ENCODE measurements around the gene IYD.
"Not testable (repeated sequence)": the region's sequence is repeated elsewhere in the genome, so short reads cannot be mapped to it uniquely, and the experiment has no call there.

DNA sequence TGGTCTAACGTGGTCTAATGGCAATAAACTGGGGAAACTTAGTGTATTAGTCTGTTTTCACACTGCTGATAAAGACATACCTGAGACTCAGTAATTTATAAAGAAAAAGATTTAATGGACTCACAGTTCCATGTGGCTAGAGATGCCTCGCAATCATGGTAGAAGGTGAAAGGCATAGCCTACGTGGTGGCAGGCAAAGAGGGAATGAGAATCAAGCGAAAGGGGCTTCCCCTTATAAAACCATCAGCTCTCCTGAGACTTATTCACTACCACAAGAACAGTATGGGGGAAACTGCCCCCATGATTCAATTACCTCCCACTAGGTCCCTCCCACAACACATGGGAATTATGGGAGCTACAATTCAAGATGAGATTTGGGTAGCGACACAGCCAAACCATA, 5.5 kb downstream of the IYD start:
- not testable (repeated sequence) for TF ChIP-seq USF2 (IDR thresholded peaks at IDR 0.05); RCOR1 (IDR thresholded peaks at IDR 0.05; ENCODE audit: low read depth, low read length); MAFK (IDR thresholded peaks at IDR 0.05; ENCODE audit: partially characterized antibody); EP300 (IDR thresholded peaks at IDR 0.05); POLR2A (IDR thresholded peaks at IDR 0.05; ENCODE audit: low read length); CTCF (IDR thresholded peaks at IDR 0.05); REST (IDR thresholded peaks at IDR 0.05); HMGXB4 (CRISPR knock-in tag; IDR thresholded peaks at IDR 0.05; ENCODE audit: borderline replicate concordance); SMC3 (IDR thresholded peaks at IDR 0.05); MAZ (IDR thresholded peaks at IDR 0.05; ENCODE audit: borderline replicate concordance, low read depth, low read length); RAD21 (conservative IDR thresholded peaks at IDR 0.05 in 1 of 2, IDR thresholded peaks at IDR 0.05 in 1 of 2); E2F6 (IDR thresholded peaks at IDR 0.05; ENCODE audit: borderline replicate concordance, low read depth); CHD2 (IDR thresholded peaks at IDR 0.05; ENCODE audit: low read length, partially characterized antibody)
- TF ChIP-seq, protein P1, sequence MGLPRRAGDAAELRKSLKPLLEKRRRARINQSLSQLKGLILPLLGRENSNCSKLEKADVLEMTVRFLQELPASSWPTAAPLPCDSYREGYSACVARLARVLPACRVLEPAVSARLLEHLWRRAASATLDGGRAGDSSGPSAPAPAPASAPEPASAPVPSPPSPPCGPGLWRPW (IDR thresholded peaks at IDR 0.05): not testable (repeated sequence)
